Mammary epithelial cell (primary cell): ENCODE results near the gene NME8.

Source experiments
- CTCF ChIP-seq, 2 donors: IDR thresholded peaks in 1 of 2; conservative IDR thresholded peaks in 1 of 2; 2 replicates each; pipeline ENCODE4 v1.5.1; 2011 to 2012; ENCODE audit warnings: inconsistent platforms in 2 of 2, low read length in 2 of 2, mild to moderate bottlenecking in 2 of 2, control low read depth in 1 of 2, low read depth in 1 of 2; ENCODE audit not compliant: insufficient read depth in 1 of 2; ENCODE audit errors: extremely low read depth in 1 of 2
- EZH2 ChIP-seq: IDR thresholded peaks from 2 replicates; pipeline ENCODE4 v1.6.1; 2012; ENCODE audit warnings: low read length, inconsistent platforms, borderline replicate concordance

- TF ChIP-seq EZH2 (no peak), CTCF (conservative IDR thresholded peaks at IDR 0.05 in 1 of 2, IDR thresholded peaks at IDR 0.05 in 1 of 2; ENCODE audit: extremely low read depth in 1 of 2, insufficient read depth in 1 of 2, low read depth in 1 of 2, low read length in 2 of 2) (no peak)
Measured at GRCh38 chr7:37915438-37915837, 67.0 kb downstream of the NME8 start.
